HG03039 (cell line): ENCODE results near the gene CAMK1D.

Experiments used
- ATAC-seq: cut with Tn5 transposase; IDR thresholded peaks from one replicate; pipeline ENCODE4 v1.9.1; 2021; ENCODE audit warnings: mild to moderate bottlenecking, moderate library complexity; ENCODE audit not compliant: unreplicated experiment

The CAMK1D gene

GRCh38 chr10:12780634-12781601 lies 431.6 kb downstream of the CAMK1D start:
- ATAC-seq = no peak

- ATAC-seq = no peak
Observed at GRCh38 chr10:12781976-12782375, 432.6 kb downstream of the CAMK1D start.

- no peak for ATAC-seq
Observed at GRCh38 chr10:12782537-12782936, 433.2 kb downstream of the CAMK1D start.

GRCh38 chr10:12783293-12783692 lies 433.9 kb downstream of the CAMK1D start:
- ATAC-seq = no peak

DNA sequence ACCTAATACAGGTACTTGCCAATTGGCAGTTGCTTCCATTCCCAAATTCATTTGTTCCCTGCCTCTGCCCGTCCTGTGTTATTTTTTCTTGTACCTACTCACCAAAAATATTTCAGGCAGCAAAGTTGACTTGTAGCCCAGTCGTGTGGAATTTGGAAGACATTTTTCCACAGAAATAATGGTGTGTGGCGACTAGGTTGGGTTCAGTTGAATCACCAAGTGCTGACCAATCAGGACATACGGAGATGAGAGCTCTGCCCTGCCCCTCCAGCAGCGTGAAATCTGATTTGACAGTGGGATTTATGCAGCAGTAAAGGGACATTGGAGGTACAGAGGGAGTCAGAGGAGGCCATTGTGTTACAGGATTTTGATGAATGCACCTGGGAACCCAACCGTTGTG lies 435.3 kb downstream of the CAMK1D start:
- ATAC-seq = no peak

DNA sequence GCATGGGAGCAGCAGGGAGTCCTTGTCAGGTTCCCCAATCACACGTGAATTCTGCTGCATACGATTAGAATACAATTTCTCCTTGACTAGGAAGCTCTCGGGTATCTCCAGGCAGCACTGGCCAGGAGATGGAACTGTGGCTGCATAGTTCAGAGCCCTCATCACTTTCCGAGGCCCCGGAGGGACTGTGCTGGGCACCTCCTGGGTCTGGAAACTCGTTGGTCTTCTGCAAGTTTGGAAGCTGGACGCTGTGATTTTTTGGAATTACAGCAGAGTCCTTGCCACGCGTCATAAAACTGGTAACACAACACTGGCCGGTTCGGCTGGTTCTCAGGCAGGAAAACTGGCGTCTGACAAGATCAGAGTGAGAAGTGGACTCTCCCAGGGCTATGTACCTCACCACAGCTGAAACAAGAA lies 436.1 kb downstream of the CAMK1D start:
- ATAC-seq = no peak

GRCh38 chr10:12787297-12787696 lies 437.9 kb downstream of the CAMK1D start:
- ATAC-seq = no peak

- ATAC-seq = no peak
Observed at GRCh38 chr10:12788277-12788676, 438.9 kb downstream of the CAMK1D start.

- ATAC-seq = no peak
Observed at GRCh38 chr10:12790270-12790669, 440.9 kb downstream of the CAMK1D start.

DNA sequence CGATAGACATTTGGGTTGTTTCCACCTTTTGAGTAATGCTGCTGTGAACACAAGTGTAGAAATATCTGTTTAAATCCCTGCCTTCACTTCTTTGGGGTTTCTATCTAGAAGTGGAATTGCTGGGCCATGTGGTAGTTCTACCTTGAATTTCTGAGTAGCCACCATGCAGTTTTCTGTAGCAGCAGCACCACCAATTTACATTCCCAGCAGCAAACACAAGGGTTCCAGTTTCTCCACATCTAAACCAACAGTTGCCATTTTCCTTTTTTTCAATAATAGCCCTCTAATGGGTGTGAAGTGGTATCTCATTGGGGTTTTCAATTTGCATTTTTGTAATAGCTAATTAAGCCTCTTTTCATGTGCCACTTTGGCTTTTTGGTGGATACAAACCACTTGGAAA lies 442.4 kb downstream of the CAMK1D start:
- no peak for ATAC-seq

- ATAC-seq = no peak
Observed at GRCh38 chr10:12792889-12793556, 443.7 kb downstream of the CAMK1D start.

- ATAC-seq = no peak
Observed at GRCh38 chr10:12795315-12796110, 446.2 kb downstream of the CAMK1D start.

DNA sequence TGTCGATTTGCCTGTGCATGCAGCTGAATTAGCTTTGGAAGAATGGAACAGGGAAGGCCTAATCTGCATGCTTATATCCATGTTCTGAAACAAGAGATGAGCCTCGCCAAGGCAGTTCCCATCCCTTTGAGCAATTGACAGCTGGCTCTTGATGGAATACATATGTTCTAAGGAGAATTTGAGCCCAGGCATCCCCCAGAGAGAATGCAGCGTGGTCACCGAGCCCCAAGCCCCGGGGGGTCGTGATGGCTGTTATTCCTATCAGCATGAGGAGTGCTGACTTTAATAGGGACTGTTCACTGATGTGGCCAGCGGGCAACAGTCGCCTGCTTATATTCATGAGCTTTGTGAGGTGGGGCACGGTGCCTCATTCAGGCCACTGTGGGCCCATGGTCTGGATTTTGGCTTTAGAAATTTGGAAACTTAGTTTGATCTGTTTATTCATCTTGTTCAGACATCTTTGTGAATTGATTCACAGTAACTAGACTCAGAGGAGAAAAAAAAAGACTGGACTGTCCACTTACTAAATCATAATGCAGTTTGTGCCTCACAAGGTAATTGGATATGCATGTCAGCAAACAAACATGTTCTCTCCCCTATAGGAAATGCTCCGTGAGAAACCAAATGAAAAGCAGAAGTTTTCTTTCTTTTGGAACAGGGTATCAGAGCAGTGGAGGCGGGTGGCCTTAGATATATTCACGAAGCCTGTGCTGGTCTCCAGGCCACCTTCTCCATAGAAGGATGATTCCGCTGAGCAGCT lies 447.2 kb downstream of the CAMK1D start:
- no peak for ATAC-seq

DNA sequence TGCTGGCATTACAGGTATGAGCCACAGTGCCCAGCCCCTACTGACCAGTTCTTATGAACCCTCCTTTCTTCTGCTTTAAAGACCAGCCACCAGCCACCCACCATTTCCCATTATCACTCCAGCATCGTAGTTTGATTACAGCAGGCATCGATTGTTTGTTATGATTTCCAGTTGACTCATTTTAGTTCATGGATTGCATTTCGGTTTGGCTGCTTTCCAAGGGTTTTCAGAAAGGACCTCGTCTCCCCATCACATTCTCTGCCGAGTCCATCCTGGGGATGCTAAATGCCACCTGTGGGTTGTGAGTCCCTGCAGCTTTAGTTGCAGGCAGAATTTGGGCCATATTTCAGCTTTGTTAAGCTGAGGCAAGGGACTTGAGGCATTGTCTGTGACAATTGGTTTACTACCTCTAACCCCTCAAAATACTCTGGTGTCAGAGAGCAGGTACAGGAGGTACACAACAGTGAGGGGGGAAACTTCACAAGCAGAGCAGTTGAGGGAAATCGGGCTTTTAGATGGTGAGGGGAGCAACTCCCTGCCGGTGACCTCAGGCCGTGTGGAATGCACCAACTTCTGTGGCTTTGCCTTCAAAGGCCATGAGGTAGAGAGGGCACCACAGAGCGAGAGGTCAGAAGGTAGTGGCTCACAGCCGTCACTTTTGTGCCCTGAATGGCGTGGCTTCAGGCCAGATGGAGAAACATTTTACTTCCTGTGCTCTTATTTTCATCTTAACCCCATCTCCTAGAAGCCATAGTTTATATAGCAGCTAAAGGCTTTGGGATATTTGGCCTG lies 448.3 kb downstream of the CAMK1D start:
- ATAC-seq = no peak

DNA sequence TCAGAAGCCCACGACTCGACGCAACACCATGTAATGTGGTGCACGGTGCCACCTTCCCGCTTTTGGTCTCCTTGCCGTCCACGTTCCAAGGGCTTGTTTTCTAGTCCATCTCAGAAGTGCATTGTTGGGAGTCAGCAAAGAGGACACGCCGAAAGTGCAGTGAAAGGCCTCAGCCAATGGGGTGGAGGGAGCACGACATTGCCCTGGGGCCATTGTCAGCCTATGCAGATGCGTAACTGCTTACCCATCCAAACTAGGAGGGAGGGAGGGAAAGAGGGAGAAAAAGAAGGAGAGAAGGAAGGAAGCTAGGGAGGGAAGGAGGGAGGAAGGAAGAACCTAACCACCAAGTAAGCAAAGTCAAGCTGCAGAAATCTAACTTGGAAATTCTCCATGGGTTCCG lies 449.8 kb downstream of the CAMK1D start:
- ATAC-seq = no peak

DNA sequence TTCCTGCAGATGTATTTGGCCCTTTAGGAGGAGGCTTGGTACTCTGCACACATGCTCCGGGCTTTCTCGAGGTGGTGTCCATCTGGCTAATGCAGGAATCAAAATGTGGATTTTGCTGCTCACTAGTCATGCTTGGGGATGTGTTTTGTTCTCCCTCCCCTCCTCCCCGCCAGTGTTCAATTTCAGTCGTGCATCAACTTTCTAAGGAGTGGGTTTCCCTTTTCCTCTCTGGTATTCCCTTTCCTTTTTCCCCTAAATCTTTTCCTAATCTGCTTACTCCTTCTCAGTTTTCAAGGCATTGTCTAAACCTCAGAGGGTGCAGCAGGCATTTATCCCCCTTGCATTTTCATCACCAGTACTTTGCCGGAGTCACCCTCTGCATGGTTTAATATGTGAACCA lies 450.4 kb downstream of the CAMK1D start:
- no peak for ATAC-seq

GRCh38 chr10:12800302-12800701 lies 451.0 kb downstream of the CAMK1D start:
- ATAC-seq = no peak

DNA sequence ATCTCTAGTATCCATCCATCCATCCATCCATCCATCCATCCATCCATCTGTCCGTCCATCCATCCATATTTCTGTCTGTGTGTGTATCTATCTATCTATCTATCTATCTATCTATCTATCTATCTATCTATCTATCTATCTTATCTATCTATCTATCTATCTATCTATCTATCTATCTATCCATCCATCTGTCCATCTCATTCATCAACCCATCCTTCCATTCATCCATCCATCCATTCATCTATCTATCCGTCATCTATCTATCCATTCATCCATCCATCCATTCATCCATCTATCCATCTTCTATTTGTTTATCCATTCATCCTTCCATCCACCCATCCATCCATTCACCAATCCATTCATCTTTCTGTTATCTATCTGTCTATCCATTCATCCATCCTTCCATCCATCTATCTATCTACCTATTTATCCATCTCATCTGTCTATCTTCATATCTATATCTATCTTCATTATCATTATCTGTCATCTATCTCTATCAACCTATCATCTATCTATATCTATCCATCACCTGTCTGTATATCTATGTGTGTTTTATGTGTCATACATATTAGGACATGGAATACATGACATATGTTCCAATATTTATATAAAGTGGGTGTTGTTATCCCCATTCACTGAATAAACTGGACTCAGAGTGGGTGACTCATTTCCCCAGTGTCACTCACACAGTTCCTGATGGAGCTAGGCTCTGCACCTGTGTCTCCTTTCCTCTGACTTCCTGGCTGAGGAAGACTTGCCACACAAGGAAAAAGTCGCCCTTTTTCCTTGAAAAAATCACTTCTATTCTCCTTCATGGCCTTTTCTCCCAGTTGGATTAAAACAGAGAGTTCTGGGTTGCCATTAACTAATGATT lies 452.1 kb downstream of the CAMK1D start:
- ATAC-seq = no peak

GRCh38 chr10:12803776-12804175 lies 454.4 kb downstream of the CAMK1D start:
- ATAC-seq = no peak
